Activated CD4-positive, alpha-beta T cell treated with anti-CD3 and anti-CD28 coated beads, Interleukin-2, amount 10 ng/mL, durations not matched to agents 24 days and 14 days (primary cell): ENCODE measurements around the gene RMND5B. TPM values are rescaled to one million over a fixed set of nuclear protein-coding genes. Genes with fewer than 3 reads are reported as not detected.
"Not testable (repeated sequence)": the region's sequence is repeated elsewhere in the genome, so short reads cannot be mapped to it uniquely, and the experiment has no call there.

ENCODE experiments used
- DNase-seq: peaks from one replicate; pipeline ENCODE4 v3.0.0; 2022
- H3K27ac Mint-ChIP-seq: one replicate; pipeline ENCODE4 v1.8.0; 2022; ENCODE audit warnings: mild to moderate bottlenecking, mixed read lengths
- H3K27me3 Mint-ChIP-seq: one replicate; pipeline ENCODE4 v1.8.0; 2022; ENCODE audit warnings: mixed read lengths
- H3K36me3 Mint-ChIP-seq: one replicate; pipeline ENCODE4 v1.8.0; 2022; ENCODE audit warnings: low read depth, mild to moderate bottlenecking, mixed read lengths
- H3K4me1 Mint-ChIP-seq: one replicate; pipeline ENCODE4 v1.8.0; 2021; ENCODE audit warnings: mixed read lengths
- H3K4me3 Mint-ChIP-seq: one replicate; pipeline ENCODE4 v1.8.0; 2022; ENCODE audit warnings: mild to moderate bottlenecking, moderate library complexity, mixed read lengths
- H3K9me3 Mint-ChIP-seq: one replicate; pipeline ENCODE4 v1.8.0; 2021; ENCODE audit warnings: mixed read lengths
- intact Hi-C: fragments of 100-400 bp; cut with micrococcal nuclease; formaldehyde crosslinking; loops from one replicate; pipeline ENCODE4 v1.15.1; 2023
- total RNA-seq: library from RNA; stranded (reverse); gene quantifications from 2 replicates; pipeline ENCODE4 v1.2.3, GENCODE V29; 2022

Gene RMND5B
- total RNA-seq, 1 donor from 2014 or later: 29.3 TPM

DNA sequence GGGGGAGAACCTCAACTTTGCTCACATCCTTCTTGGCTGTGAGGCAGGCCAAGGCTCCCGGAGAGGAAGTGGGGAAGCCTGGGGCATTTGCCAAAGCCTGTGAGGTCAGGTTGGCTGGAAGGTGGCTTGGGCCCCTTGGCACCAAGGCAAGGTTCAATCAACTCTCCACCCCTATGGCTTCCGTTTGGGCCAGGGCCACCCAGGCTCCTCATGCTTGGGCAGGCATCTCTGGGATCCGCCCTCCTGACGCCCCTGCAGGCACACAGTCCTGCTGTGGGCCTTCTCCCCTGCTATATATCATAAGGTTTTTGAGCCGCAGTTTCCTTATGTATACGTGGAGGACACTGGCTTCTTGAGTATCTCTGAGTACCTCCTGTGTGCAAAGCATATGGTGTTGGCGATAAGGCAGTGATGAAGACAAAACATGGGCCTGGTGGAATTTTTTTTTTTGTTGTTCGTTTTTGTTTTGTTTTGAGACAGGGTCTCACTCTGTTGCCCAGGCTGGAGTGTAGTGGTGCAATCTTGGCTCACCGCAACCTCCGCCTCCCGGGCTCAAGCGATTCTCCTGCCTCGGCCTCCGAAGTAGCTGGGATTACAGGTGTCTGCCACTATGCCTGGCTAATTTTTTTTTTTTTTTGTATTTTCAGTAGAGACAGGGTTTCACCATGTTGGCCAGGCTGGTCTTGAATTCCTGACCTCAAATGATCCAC is 3.4 kb upstream of the RMND5B start:
- H3K36me3 Mint-ChIP-seq, intact Hi-C loops, H3K27me3 Mint-ChIP-seq, H3K9me3 Mint-ChIP-seq, H3K27ac Mint-ChIP-seq, H3K4me3 Mint-ChIP-seq, DNase-seq: not testable (repeated sequence)
- peaks cover 17% of the 10 kb centered on the region for H3K4me1 Mint-ChIP-seq

DNA sequence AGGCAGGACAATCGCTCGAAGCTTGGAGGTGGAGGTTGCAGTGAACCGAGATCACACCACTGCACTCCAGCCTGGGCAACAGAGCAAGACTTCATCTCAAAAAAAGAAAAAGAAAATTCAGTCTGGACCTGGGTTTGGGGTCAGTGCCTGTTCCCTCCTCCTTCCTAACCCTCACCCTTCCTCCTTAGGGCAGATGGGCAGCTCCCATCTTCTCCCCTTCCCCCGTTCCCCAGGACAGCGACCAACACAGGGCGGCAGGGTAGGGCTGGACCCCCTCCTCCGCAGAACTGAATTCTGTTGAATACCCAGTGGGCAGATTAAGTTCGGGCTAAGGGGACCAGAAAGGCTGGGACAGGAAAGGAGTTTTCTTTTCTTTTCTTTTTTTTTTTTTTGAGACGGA is 1.5 kb upstream of the RMND5B start:
- peaks cover 13% of the 10 kb centered on the region for H3K4me1 Mint-ChIP-seq
- intact Hi-C loops: no loop called here
- peaks cover 15% of the 10 kb centered on the region for H3K36me3 Mint-ChIP-seq

GRCh38 chr5:178130234-178130575 is 609 bp upstream of the RMND5B start:
- DNase-seq, H3K9me3 Mint-ChIP-seq, H3K27me3 Mint-ChIP-seq: not testable (repeated sequence)
- Mint-ChIP-seq H3K36me3 (peaks cover 16% of the 10 kb centered on the region), H3K4me3 (peak overlapping the region; percentile 82), H3K27ac (peak overlapping the region; percentile 67), H3K4me1 (peaks cover 14% of the 10 kb centered on the region)
- intact Hi-C loops: loop anchor here (1.0 to 2.0 kb wide), 2 partner anchors 14 to 23 kb away; partner anchors contain the start of gene NHP2

More for the DNA sequence above, 1.5 kb upstream of the RMND5B start:
- DNase-seq: no peak
- Mint-ChIP-seq H3K27ac (no peak overlapping the region), H3K9me3 (no peaks in the 10 kb centered on the region), H3K27me3 (no peaks in the 10 kb centered on the region), H3K4me3 (peak overlapping the region; percentile 12)

GRCh38 chr5:178131446-178131996 is 707 bp downstream of the RMND5B start:
- intact Hi-C loops: loop anchor here (1.0 to 2.0 kb wide), 3 partner anchors 10 to 73 kb away; partner anchors contain the start of genes HNRNPAB and NHP2
- Mint-ChIP-seq H3K9me3 (no peaks in the 10 kb centered on the region), H3K27me3 (no peaks in the 10 kb centered on the region), H3K4me3 (peak overlapping the region; percentile 82), H3K4me1 (peaks cover 16% of the 10 kb centered on the region), H3K36me3 (peaks cover 24% of the 10 kb centered on the region), H3K27ac (peak overlapping the region; percentile 83)
- DNase-seq: no peak

- intact Hi-C loops: no loop called here
- Mint-ChIP-seq H3K36me3 (peaks cover 40% of the 10 kb centered on the region), H3K27ac (no peak overlapping the region), H3K4me3 (no peak overlapping the region), H3K27me3 (no peaks in the 10 kb centered on the region), H3K9me3 (no peaks in the 10 kb centered on the region), H3K4me1 (peaks cover 8% of the 10 kb centered on the region)
- DNase-seq: no peak
Observed at GRCh38 chr5:178136990-178137389, 6.2 kb downstream of the RMND5B start.

GRCh38 chr5:178137991-178138390 is 7.2 kb downstream of the RMND5B start:
- Mint-ChIP-seq H3K36me3 (peaks cover 42% of the 10 kb centered on the region), H3K4me3 (no peak overlapping the region), H3K4me1 (peaks cover 6% of the 10 kb centered on the region), H3K9me3 (no peaks in the 10 kb centered on the region), H3K27ac (no peak overlapping the region), H3K27me3 (no peaks in the 10 kb centered on the region)
- no peak for DNase-seq
- intact Hi-C loops: no loop called here

DNA sequence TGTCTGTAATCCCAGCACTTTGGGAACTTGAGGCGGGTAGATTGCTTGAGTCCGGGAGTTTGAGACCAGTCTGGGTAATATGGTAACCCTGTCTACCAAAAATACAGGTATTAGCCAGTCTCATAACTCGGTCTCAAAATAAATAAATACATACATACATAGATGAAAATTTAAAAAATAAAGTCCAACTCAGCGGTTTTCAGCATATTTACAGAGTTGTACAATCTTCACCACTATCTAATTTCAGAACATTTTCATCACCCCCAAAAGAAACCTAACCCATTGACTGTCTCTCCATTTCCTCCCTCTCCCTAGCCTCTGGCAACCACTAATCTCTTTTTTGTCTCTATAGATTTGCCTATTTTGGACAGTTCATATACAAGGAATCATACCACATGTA is 10.7 kb downstream of the RMND5B start:
- Mint-ChIP-seq H3K4me1 (peaks cover 3% of the 10 kb centered on the region), H3K27me3 (no peaks in the 10 kb centered on the region)

GRCh38 chr5:178142642-178143041 is 11.8 kb downstream of the RMND5B start:
- intact Hi-C loops: no loop called here
- Mint-ChIP-seq H3K27me3 (no peaks in the 10 kb centered on the region), H3K27ac (no peak overlapping the region), H3K4me1 (peaks cover 3% of the 10 kb centered on the region), H3K9me3 (no peaks in the 10 kb centered on the region), H3K36me3 (peaks cover 50% of the 10 kb centered on the region), H3K4me3 (no peak overlapping the region)
- DNase-seq: no peak

More for the DNA sequence above, 10.7 kb downstream of the RMND5B start:
- no peak for DNase-seq
- intact Hi-C loops: no loop called here
- H3K36me3 Mint-ChIP-seq: peaks cover 44% of the 10 kb centered on the region
- no peak overlapping the region for H3K4me3 Mint-ChIP-seq
- no peak overlapping the region for H3K27ac Mint-ChIP-seq
- H3K9me3 Mint-ChIP-seq: no peaks in the 10 kb centered on the region

GRCh38 chr5:178143246-178143645 is 12.4 kb downstream of the RMND5B start:
- no peak overlapping the region for H3K27ac Mint-ChIP-seq
- no peak overlapping the region for H3K4me3 Mint-ChIP-seq
- peaks cover 56% of the 10 kb centered on the region for H3K36me3 Mint-ChIP-seq
- intact Hi-C loops: no loop called here
- H3K4me1 Mint-ChIP-seq: peaks cover 4% of the 10 kb centered on the region
- no peaks in the 10 kb centered on the region for H3K27me3 Mint-ChIP-seq
- no peaks in the 10 kb centered on the region for H3K9me3 Mint-ChIP-seq
- DNase-seq: no peak

GRCh38 chr5:178143901-178144300 is 13.1 kb downstream of the RMND5B start:
- Mint-ChIP-seq H3K27me3 (no peaks in the 10 kb centered on the region), H3K4me3 (no peak overlapping the region), H3K9me3 (no peaks in the 10 kb centered on the region), H3K4me1 (peaks cover 9% of the 10 kb centered on the region), H3K36me3 (peaks cover 59% of the 10 kb centered on the region), H3K27ac (peak overlapping the region; percentile 45)
- intact Hi-C loops: no loop called here
- no peak for DNase-seq

DNA sequence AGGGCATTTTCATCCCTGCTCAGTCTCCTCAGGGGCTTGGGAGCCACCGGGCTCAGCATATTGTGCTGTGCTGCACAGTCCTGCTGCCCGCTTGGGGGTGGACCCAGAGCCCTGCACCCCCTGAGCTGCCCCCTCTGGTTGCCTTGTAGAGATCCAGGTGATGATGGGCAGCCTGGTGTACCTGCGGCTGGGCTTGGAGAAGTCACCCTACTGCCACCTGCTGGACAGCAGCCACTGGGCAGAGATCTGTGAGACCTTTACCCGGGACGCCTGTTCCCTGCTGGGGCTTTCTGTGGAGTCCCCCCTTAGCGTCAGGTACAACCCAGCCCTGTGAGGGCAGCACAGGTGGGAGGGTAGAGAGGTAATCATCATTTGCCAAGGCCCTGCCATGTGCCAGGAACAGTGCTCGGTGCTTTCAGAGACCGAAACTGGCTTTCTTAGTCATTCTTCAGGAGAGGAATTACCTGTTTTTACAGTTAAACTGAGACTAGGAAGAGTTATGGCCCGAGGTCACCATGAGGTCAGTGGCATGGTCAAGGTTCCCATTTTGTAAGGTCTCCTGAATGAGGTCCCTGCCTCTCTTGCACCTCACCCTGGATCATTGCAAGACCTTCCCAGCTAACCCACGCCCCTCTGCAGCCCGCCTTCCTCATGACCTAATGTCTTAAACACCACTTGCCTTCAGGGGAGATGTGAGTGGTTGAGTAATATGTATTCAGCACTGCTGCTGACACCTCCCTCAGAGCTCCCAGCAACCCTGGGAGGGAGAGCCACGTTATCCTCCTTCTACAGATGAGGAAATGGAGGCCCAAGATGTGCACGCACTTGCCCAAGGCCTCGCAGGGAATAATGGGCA is 15.4 kb downstream of the RMND5B start:
- Mint-ChIP-seq H3K4me1 (peaks cover 31% of the 10 kb centered on the region), H3K27me3 (no peaks in the 10 kb centered on the region), H3K27ac (peak overlapping the region; percentile 35), H3K36me3 (peaks cover 67% of the 10 kb centered on the region), H3K9me3 (no peaks in the 10 kb centered on the region), H3K4me3 (no peak overlapping the region)
- peak; percentile 91 for DNase-seq
- intact Hi-C loops: loop anchor here (1.0 kb wide), 1 partner anchor 70 kb away; no protein-coding TSS in a partner anchor

- peaks cover 72% of the 10 kb centered on the region for H3K36me3 Mint-ChIP-seq
- H3K27me3 Mint-ChIP-seq: no peaks in the 10 kb centered on the region
- H3K4me1 Mint-ChIP-seq: peaks cover 40% of the 10 kb centered on the region
- H3K27ac Mint-ChIP-seq: no peak overlapping the region
- H3K9me3 Mint-ChIP-seq: no peaks in the 10 kb centered on the region
- intact Hi-C loops: no loop called here
- no peak for DNase-seq
- H3K4me3 Mint-ChIP-seq: no peak overlapping the region
Observed at GRCh38 chr5:178147406-178147805, 16.6 kb downstream of the RMND5B start.

GRCh38 chr5:178149199-178149932 is 18.6 kb downstream of the RMND5B start:
- peaks cover 51% of the 10 kb centered on the region for H3K4me1 Mint-ChIP-seq
- DNase-seq: peak; percentile 68
- intact Hi-C loops: no loop called here
- peaks cover 67% of the 10 kb centered on the region for H3K36me3 Mint-ChIP-seq
- no peaks in the 10 kb centered on the region for H3K9me3 Mint-ChIP-seq
- H3K27ac Mint-ChIP-seq: peak overlapping the region; percentile 79
- H3K4me3 Mint-ChIP-seq: peak overlapping the region; percentile 49
- no peaks in the 10 kb centered on the region for H3K27me3 Mint-ChIP-seq
